ENCODE data around the gene PRKN.

PRKN gene

DNA sequence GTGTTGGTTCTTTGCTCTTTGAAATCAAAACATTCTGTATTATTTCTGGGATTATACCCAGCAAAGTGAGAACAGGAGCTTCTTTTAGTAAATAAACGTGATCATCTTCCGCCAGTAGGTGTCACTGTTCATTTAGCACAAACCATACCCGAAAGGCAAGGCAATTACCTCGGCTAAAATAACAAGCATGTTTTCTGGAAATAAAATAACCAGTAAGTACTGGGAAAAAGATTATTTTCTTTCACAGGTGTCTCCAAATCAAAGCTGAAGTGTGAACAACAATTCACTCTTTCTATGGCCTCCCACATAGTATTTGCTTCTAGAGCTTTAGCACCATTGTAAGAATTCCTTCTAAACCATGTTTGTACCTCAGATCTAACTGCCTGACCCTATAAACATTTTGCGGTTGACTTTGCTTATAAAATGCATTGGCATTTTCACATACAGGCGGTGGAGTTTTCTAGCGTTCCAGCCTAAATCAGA, 1309.1 kb downstream of the PRKN start:
- DNase-seq: no peak

GRCh38 chr6:161417717-161418462, 1309.7 kb downstream of the PRKN start:
- no peak for DNase-seq

- DNase-seq: no peak
Measured at GRCh38 chr6:161415302-161415855, 1312.2 kb downstream of the PRKN start.

- DNase-seq: no peak
Measured at GRCh38 chr6:161414707-161415106, 1312.9 kb downstream of the PRKN start.

- no peak for DNase-seq
Measured at GRCh38 chr6:161414180-161414579, 1313.4 kb downstream of the PRKN start.

GRCh38 chr6:161413355-161413771, 1314.2 kb downstream of the PRKN start:
- no peak for DNase-seq

DNA sequence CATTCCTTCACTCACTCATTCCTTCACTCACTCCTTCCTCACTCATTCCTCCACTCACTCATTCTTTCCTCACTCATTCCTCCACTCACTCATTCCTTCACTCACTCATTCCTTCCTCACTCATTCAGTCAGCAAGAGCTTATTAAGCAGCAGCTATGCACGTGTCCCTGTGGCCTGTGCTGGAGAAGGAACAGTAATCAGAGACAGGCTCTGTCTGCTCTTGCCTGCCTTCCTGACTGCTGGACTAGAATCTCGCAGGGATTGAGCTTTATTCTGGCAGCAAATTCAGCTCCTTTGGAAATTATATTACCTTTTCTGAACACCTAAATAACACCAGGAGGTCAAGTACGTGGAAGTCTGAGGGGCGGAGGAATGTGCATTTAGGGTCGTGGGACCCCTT, 1314.8 kb downstream of the PRKN start:
- no peak for DNase-seq

GRCh38 chr6:161411265-161411944, 1316.2 kb downstream of the PRKN start:
- DNase-seq: no peak

DNA sequence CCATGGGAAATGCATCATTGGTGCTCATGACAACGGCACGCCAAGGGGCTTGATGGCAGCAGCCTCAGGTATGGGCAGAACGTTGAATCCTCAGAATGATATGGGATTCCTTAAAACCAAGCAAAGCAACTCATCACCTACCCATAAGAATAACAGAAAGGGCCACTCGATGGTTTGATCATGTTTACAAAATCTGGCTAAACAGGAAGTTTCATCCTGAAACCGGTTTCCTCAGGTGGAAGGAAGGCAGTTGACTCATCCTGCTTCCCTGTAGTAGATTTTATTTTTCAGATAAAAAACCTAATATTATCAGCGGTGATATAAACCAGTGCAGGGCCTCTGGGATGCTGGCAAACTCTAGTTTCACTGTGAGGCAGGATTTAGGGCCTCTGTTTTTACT, 1316.8 kb downstream of the PRKN start:
- DNase-seq: no peak

GRCh38 chr6:161410076-161410475, 1317.5 kb downstream of the PRKN start:
- no peak for DNase-seq

GRCh38 chr6:161409353-161409752, 1318.2 kb downstream of the PRKN start:
- DNase-seq: no peak

DNA sequence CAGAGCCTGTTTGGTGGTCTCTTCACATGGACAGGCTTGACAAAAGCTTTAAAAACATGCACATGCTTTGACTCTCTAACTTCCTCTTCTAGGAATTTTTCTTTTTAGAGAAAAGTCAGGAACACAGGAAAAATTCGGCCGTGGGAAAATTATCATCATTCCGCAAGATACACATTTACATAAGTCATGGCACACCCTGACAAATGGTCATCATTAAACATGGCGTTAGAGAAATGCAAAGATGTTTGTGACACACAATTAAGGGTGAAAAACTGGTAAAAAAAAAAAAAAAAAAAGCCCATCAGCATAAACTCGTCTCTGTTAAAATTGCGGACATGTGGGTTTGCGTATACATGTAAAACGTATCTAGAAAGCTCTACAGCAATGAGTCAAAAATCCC, 1319.5 kb downstream of the PRKN start:
- DNase-seq: no peak

GRCh38 chr6:161407581-161407980, 1320.0 kb downstream of the PRKN start:
- DNase-seq: no peak

GRCh38 chr6:161407115-161407514, 1320.5 kb downstream of the PRKN start:
- DNase-seq: no peak

- DNase-seq: no peak
Measured at GRCh38 chr6:161406646-161407045, 1320.9 kb downstream of the PRKN start.

- no peak for DNase-seq
Measured at GRCh38 chr6:161405418-161405817, 1322.1 kb downstream of the PRKN start.

- DNase-seq: no peak
Measured at GRCh38 chr6:161403717-161404116, 1323.8 kb downstream of the PRKN start.

DNA sequence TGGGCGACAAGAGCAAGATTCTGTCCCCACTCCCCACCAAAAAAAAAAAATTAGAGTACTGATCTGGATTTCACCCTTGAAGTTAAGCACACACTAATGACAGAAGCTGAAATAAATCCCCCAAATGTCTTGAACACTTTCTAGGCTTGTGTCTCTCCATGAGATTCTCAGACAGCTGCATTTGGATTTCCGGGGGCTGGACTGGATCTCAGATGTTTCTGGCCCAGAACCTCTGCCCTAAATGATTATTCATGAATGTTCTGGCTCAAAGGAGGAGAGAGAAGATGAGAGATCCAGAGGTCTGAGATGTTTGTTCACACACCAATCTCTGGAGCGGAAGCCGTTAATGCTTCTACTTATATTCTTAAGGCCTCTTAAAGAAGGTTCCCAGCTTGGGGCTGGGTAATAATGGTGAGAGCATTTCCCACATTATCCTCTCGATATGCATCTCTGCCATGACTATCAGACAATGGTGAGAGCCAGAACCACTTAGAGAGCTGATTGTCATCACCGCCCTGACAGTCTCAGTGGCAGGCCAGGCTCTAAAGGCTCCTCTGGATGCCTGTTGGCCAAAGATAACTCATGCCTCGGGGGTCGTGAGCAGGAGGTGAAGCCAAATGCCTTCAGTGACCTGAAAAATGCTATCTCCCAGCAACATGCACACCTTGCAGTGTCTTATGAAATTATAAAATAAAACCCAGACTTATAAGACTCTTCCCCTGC, 1325.8 kb downstream of the PRKN start:
- no peak for DNase-seq

GRCh38 chr6:161400671-161401070, 1326.9 kb downstream of the PRKN start:
- no peak for DNase-seq

DNA sequence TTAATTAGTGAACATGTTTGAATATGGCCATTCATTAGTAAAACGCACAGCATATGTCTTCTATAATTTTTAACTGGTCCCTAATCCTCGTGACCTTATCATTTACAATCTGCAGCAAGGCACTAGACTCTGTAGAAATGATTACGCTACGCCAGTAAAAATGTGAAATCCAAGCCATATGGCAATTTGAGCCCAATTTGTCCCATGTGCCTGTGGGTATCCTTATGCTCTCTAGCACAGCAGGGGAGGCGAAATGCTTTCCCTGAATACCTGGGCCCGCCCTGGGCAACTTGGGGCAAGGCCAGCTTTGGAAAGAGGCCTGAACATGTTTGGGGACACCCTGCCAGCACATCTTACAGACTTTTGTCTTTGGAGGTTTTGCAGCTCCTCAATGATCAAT, 1331.0 kb downstream of the PRKN start:
- no peak for DNase-seq

- no peak for DNase-seq
Measured at GRCh38 chr6:161395716-161396231, 1331.8 kb downstream of the PRKN start.

DNA sequence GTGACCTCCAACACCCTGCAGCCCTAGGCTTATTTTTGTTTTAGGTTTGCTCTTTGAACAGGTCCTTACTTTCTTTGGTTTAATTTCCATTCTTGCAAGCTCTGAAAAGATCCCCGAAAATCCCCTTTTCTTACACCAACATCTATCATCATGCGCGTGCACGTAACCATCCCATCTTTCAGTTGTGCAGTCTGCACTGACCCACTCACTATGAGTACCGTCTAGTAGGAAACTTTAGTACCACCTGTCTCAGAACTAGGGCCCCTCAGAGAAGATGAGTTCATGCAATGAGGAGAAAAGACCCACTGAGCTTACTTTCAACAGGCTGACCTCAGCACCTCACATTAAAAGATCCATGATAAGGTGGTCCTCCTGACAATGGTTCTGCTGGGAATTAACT, 1333.1 kb downstream of the PRKN start:
- DNase-seq: no peak

GRCh38 chr6:161393839-161394364, 1333.7 kb downstream of the PRKN start:
- DNase-seq: peak; percentile 36
